ENCODE data around the gene AFAP1. TPM values are rescaled to one million over a fixed set of nuclear protein-coding genes. Genes with fewer than 3 reads are reported as not detected.
A peak's percentile ranks its signal among the peaks of the same experiment; 100 is the strongest.

The AFAP1 gene
- total and polyA plus RNA-seq, 2 donors (not counting 3 experiments of a cell fraction or from before 2014, with no cell fraction given) = 32.3 to 103 TPM

GRCh38 chr4:7843831-7844593 lies 95.6 kb downstream of the AFAP1 start:
- H3K36me3 ChIP-seq (ENCODE audit: control insufficient read depth in 2 of 2, extremely low read depth in 1 of 2, insufficient read depth in 2 of 2, low read length in 2 of 2) = peaks cover 0 to 7% of the 10 kb centered on the region in 2 experiments
- dilution Hi-C loops (cut with MboI; ENCODE audit: extremely low pct_ligation_motif_present, low sequenced_read_pairs) = no loop called here
- no peak for FAIRE-seq
- no peaks in the 10 kb centered on the region for H3K9me1 ChIP-seq (replicated peaks; ENCODE audit: control insufficient read depth, extremely low read depth, insufficient read depth, low read length)
- H3K27ac ChIP-seq (ENCODE audit: insufficient read depth, low read depth, low read length) = peak overlapping the region; percentile 98
- BruUV-seq (replicated peaks) = TSS peak; percentile 3
- peaks cover 60% of the 10 kb centered on the region for H3K4me1 ChIP-seq (ENCODE audit: control insufficient read depth, extremely low read depth, insufficient read depth, low read length)
- peak overlapping the region; percentile 84 for H3K9ac ChIP-seq (replicated peaks; ENCODE audit: extremely low read depth, insufficient read depth, low read length)
- CTCF ChIA-PET = interaction anchor here (0.7 to 5.7 kb wide), 23 partner anchors 9 to 143 kb away, joined by 3 to 212 read pairs (median 8); partner anchors contain the start of gene AFAP1
- H4K20me1 ChIP-seq (replicated peaks; ENCODE audit: control insufficient read depth, extremely low read depth, insufficient read depth, low read length) = no peaks in the 10 kb centered on the region
- no peaks in the 10 kb centered on the region for H3K27me3 ChIP-seq (ENCODE audit: control insufficient read depth in 2 of 2, insufficient read depth in 2 of 2, low read length in 2 of 2)
- intact Hi-C loops (cut with micrococcal nuclease) = loop anchor here (1.0 kb wide), 8 partner anchors 16 to 143 kb away; no protein-coding TSS in a partner anchor
- H3K4me2 ChIP-seq (ENCODE audit: insufficient read depth, low read length) = peak overlapping the region; percentile 58
- DNase-seq (ENCODE audit: low read depth, low spot score) = peak; percentile 91
- POLR2A ChIA-PET = interaction anchor here (0.6 to 1.4 kb wide), 7 partner anchors 12 to 94 kb away, joined by 3 to 13 read pairs (median 3); no protein-coding TSS in a partner anchor
- peaks cover 68% of the 10 kb centered on the region for H3K79me2 ChIP-seq (ENCODE audit: control insufficient read depth, insufficient read depth, low read length)
- TF ChIP-seq MAX (IDR thresholded peaks at IDR 0.05; ENCODE audit: insufficient read depth, insufficient read length) = no peak
- peak; percentile 80 to 86 for TF ChIP-seq CTCF (IDR thresholded peaks at IDR 0.05; ENCODE audit: extremely low read depth in 1 of 2, insufficient read depth in 1 of 2, low read depth in 1 of 2, low read length in 2 of 2)
- TF ChIP-seq FOS (IDR thresholded peaks at IDR 0.05; ENCODE audit: borderline replicate concordance, insufficient read depth, low read length) = no peak
- TF ChIP-seq JUN (IDR thresholded peaks at IDR 0.05; ENCODE audit: borderline replicate concordance, insufficient read depth, insufficient read length, low read depth) = no peak
- no peak for TF ChIP-seq EZH2 (IDR thresholded peaks at IDR 0.05; ENCODE audit: borderline replicate concordance, low read depth, low read length, severe bottlenecking)
- TF ChIP-seq POLR2A (IDR thresholded peaks at IDR 0.05; ENCODE audit: low read depth, low read length) = no peak
- TF ChIP-seq MYC (IDR thresholded peaks at IDR 0.05; ENCODE audit: low read depth, low read length) = peak; percentile 30
- no peak for TF ChIP-seq POLR2AphosphoS5 (IDR thresholded peaks at IDR 0.05; ENCODE audit: insufficient read depth, low read depth, low read length)
- no peak for TF ChIP-seq GATA2 (IDR thresholded peaks at IDR 0.05; ENCODE audit: insufficient read depth, insufficient read length, low read depth, low read length)
- H2AFZ ChIP-seq (ENCODE audit: low read depth, low read length) = no peak overlapping the region
- H3K4me3 ChIP-seq (replicated peaks in 1 of 3; ENCODE audit: insufficient read depth in 1 of 3, low read depth in 1 of 3, low read length in 3 of 3) = peak overlapping the region in 1 of 3 experiments; percentile 24
- H3K9me3 ChIP-seq (replicated peaks; ENCODE audit: control insufficient read depth, insufficient read depth, low read length) = no peaks in the 10 kb centered on the region
